Activated T-helper 17 cell treated with anti-CD3 and anti-CD28 coated beads, Interleukin-2, amount 50 U/mL, for 72 hours (primary cell): ENCODE data around the gene ELOVL5. TPM values are rescaled to one million over a fixed set of nuclear protein-coding genes. Genes with fewer than 3 reads are reported as not detected.
A peak's percentile ranks its signal among the peaks of the same experiment; 100 is the strongest.

ENCODE experiments used
- ATAC-seq: fragments of 150-1000 bp; cut with Tn5 transposase; replicated peaks from 2 replicates; pipeline ENCODE4 v1.10.0; 2021; ENCODE audit warnings: mild to moderate bottlenecking, moderate library complexity
- H3K27ac Mint-ChIP-seq: one replicate; pipeline ENCODE4 v1.8.0; 2022; ENCODE audit warnings: mixed read lengths
- H3K27me3 Mint-ChIP-seq: one replicate; pipeline ENCODE4 v1.8.0; 2022; ENCODE audit warnings: mixed read lengths
- H3K36me3 Mint-ChIP-seq: one replicate; pipeline ENCODE4 v1.8.0; 2022; ENCODE audit warnings: low read depth, mild to moderate bottlenecking, mixed read lengths
- H3K4me1 Mint-ChIP-seq: one replicate; pipeline ENCODE4 v1.8.0; 2022; ENCODE audit warnings: mixed read lengths
- H3K4me3 Mint-ChIP-seq: one replicate; pipeline ENCODE4 v1.8.0; 2022; ENCODE audit warnings: mild to moderate bottlenecking, mixed read lengths
- H3K9me3 Mint-ChIP-seq: one replicate; pipeline ENCODE4 v1.8.0; 2022; ENCODE audit warnings: mixed read lengths
- total RNA-seq, 2 donors: library from RNA; stranded (reverse); gene quantifications; one replicate each; pipeline ENCODE4 v1.2.3, GENCODE V29; 2022

The ELOVL5 gene
- total RNA-seq, 2 donors from 2014 or later, result 91.9 to 127 TPM

DNA sequence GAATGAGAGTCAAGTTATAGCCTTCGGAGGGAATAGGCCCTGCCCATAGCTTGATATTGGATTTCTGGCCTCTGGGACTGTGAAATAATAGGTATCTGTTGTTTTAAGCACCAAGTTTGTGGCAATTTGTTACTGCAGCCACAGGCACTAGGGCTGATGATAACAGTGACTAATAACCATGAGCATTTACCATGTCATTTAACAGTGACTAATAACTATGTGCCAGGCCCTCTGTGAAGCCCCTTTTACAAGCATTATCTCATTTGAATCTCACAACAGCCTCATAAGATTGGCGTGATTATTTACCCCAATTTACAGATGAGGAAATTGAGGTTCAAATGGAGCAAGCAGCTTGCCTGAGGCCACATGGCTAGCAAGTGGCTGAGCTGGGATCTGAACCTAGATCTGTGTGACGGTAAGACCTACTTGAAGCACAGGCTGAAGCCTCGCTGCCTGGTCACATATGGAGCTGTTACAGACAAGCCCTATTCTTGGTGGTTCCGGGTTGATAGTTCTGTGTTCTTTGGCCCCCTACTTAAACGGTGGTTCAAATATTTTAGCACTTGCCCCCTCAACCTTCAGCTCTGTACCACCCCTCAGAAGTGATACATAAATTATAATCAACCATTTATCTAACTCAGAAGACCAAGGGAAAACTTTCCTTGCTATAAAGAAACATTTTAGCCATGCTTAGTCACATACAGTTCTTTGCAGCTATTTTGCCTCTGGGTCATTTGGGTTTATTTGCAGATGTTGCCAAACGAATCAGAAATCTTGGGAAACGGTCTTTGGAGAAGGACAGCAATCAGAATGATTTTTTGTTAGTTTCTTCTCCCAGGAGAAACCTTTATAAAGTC is 98.3 kb downstream of the ELOVL5 start:
- H3K9me3 Mint-ChIP-seq, result no peaks in the 10 kb centered on the region
- no peaks in the 10 kb centered on the region for H3K27me3 Mint-ChIP-seq
- H3K4me3 Mint-ChIP-seq, result no peak overlapping the region
- H3K36me3 Mint-ChIP-seq, result peaks cover 9% of the 10 kb centered on the region
- ATAC-seq, result no peak
- H3K4me1 Mint-ChIP-seq, result no peaks in the 10 kb centered on the region
- H3K27ac Mint-ChIP-seq, result no peak overlapping the region

DNA sequence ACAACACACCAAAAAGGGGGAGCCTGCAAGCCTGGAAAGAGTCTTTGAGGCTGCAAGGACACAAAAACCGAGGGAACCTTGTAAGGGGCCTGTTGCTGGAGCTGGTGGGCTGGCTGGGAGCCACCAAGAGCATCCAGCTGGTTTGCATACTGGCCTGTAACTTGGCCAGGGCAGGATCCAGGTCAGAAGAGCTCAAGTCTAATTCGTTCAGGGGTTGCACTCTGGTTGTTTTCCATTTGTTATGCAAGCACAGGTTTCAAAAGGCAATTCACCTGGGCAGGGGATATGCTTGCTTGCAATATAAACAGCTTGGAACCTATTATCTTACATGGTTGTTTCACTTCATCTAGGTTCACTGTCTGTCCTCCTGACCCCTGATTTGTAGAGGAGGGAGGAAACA is 101.8 kb downstream of the ELOVL5 start:
- H3K4me3 Mint-ChIP-seq, result no peak overlapping the region
- no peak overlapping the region for H3K27ac Mint-ChIP-seq
- no peaks in the 10 kb centered on the region for H3K9me3 Mint-ChIP-seq
- ATAC-seq, result no peak
- H3K27me3 Mint-ChIP-seq, result no peaks in the 10 kb centered on the region
- peaks cover 3% of the 10 kb centered on the region for H3K4me1 Mint-ChIP-seq
- no peaks in the 10 kb centered on the region for H3K36me3 Mint-ChIP-seq

DNA sequence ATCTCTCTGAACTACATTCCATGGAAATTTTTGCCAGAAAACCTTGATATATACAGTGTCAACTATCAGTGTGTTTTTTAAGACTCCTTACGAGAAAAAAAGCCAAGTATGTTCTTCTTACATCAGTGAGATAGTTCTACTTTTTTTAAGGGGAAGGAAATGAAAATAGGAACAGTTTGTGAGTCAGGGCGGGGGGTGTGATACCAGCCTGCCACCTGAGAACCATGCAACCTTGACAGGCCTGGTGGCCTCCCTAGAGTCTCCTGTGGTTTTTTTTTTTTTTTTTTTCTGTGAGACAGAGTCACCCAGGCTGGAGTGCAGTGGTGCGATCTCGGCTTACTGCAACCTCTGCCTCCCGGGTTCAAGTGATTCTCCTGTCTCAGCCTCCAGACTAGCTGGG is 103.8 kb downstream of the ELOVL5 start:
- ATAC-seq, result peak; percentile 62
- no peak overlapping the region for H3K4me3 Mint-ChIP-seq
- no peaks in the 10 kb centered on the region for H3K36me3 Mint-ChIP-seq
- peaks cover 19% of the 10 kb centered on the region for H3K4me1 Mint-ChIP-seq
- H3K27ac Mint-ChIP-seq, result no peak overlapping the region
- no peaks in the 10 kb centered on the region for H3K27me3 Mint-ChIP-seq
- H3K9me3 Mint-ChIP-seq, result no peaks in the 10 kb centered on the region

DNA sequence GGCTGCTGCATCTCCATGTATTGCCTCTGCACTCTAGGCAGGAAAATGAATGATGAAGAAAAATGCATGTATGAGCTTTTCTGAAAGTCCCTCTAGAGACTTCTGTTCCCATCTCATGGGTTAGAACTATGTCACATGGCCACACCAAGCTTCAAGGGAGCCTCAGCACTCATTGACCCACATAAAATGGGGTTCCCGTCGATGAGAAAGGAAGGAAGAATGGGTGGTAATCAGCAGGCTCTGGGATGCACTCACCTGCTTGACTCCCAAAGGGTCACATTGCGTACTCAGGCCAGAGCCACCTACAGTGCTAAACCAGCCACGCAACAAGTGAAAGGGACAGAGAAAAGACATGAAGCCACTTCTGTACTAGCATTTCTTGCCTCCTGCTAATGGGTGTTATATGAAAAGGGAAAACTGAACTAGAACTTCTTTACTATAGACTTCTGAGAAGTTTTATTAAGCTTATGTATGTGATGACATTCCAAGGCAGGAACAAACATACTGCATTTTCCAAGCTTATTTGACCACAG is 104.3 kb downstream of the ELOVL5 start:
- H3K27me3 Mint-ChIP-seq, result no peaks in the 10 kb centered on the region
- no peaks in the 10 kb centered on the region for H3K36me3 Mint-ChIP-seq
- H3K9me3 Mint-ChIP-seq, result no peaks in the 10 kb centered on the region
- no peak overlapping the region for H3K27ac Mint-ChIP-seq
- peaks cover 22% of the 10 kb centered on the region for H3K4me1 Mint-ChIP-seq
- ATAC-seq, result no peak
- no peak overlapping the region for H3K4me3 Mint-ChIP-seq

DNA sequence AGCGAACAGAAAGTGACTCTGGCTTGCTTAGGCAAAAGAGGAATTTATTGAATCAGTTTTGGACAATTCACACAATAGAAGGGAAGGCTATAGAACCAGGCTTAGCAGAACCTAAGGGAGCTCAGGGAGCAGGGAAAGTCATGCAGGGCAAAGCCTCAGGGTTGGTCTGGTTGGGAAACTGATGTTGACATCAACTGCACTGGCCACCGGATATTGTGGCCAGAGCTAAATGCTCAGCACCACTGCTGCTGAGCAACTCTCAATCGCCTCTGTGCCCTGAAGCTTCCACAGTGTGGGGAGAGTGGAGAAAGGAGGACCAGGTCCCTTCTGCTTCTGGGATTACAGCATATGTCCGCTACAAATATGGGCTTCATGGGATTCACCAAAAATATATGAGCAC is 106.8 kb downstream of the ELOVL5 start:
- no peaks in the 10 kb centered on the region for H3K27me3 Mint-ChIP-seq
- peaks cover 30% of the 10 kb centered on the region for H3K4me1 Mint-ChIP-seq
- no peaks in the 10 kb centered on the region for H3K9me3 Mint-ChIP-seq
- H3K4me3 Mint-ChIP-seq, result no peak overlapping the region
- ATAC-seq, result no peak
- H3K27ac Mint-ChIP-seq, result peak overlapping the region; percentile 83
- H3K36me3 Mint-ChIP-seq, result no peaks in the 10 kb centered on the region

DNA sequence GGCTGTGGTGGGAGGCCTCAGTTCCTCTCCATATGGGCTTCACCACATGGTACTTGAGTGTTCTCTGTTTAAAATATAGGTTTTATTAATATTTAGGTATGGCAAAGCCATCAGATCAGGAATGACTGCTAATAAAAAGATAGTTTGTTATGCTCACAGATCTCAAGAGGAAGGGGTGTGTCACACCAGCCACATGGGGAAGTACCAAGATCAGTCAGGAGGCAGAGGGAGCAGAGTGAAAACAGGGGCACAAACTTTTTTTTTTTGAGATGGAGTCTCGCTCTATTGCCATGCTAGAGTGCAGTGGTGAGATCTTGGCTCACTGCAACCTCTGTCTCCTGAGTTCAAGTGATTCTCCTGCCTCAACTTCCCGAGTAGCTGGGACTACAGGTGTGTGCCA is 108.0 kb downstream of the ELOVL5 start:
- H3K27me3 Mint-ChIP-seq, result no peaks in the 10 kb centered on the region
- peak overlapping the region; percentile 83 for H3K27ac Mint-ChIP-seq
- no peaks in the 10 kb centered on the region for H3K36me3 Mint-ChIP-seq
- peak overlapping the region; percentile 39 for H3K4me3 Mint-ChIP-seq
- H3K9me3 Mint-ChIP-seq, result no peaks in the 10 kb centered on the region
- peaks cover 39% of the 10 kb centered on the region for H3K4me1 Mint-ChIP-seq
- ATAC-seq, result peak; percentile 54

DNA sequence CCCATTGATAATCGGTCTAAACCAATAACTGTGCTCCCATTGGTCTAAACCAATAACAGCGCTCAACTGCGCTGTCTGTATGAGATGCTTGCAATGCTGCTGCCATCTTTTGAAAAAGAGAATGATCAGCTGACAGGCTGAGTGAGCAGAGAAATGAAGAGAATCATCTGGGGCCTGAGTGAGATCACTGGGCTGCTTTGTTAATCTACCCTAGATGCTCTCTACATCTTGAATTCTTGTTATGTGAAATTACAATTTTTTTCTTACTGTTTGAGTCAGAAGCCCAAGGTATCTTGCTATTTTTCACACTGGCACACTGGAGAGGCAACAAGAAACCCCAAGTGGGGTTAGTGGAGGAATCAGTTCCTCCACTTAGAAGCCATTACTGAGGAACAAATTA is 108.6 kb downstream of the ELOVL5 start:
- Mint-ChIP-seq H3K27ac (peak overlapping the region; percentile 83), H3K27me3 (no peaks in the 10 kb centered on the region), H3K36me3 (no peaks in the 10 kb centered on the region), H3K9me3 (no peaks in the 10 kb centered on the region), H3K4me3 (peak overlapping the region; percentile 39), H3K4me1 (peaks cover 42% of the 10 kb centered on the region)
- ATAC-seq, result peak; percentile 48

DNA sequence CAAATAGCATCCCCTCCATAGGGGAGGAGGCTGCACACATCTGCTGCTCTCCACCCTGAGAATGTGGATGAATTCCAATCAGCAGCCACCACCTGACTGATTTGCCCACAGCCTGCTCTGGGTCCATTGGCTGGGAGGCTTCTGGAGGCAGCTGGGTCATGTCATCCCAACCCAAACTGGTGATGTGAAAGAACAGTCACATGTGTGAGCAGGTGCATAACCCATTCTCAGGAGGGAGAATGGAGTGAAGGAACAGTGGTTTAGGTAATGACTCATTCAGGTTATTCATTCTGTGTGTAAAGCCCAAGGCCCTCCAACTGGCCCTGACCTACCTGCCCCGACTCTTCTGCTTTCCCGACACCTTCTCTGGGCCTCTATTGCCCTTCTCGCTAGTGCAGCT is 109.2 kb downstream of the ELOVL5 start:
- ATAC-seq, result peak; percentile 68
- Mint-ChIP-seq H3K4me1 (peaks cover 42% of the 10 kb centered on the region), H3K4me3 (peak overlapping the region; percentile 39), H3K27ac (peak overlapping the region; percentile 83), H3K27me3 (no peaks in the 10 kb centered on the region), H3K36me3 (no peaks in the 10 kb centered on the region), H3K9me3 (no peaks in the 10 kb centered on the region)

DNA sequence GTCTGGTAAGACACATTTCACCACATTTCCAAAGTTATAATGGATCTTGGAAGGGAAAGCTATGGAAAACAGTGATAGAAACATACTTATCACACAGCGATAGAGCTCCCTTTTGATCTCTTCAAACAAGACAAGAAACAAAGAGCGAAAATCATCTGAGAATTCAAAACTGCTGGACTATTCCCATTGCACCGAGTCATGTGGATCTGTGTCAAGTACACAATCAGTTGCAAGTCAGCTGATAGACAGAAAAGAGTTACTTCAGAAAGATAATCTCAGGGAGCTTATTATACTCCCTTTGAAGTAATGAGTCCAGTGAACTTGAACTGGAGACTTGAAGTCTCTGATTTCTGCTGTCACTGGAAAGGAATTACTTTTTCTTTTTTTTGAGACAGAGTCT is 110.4 kb downstream of the ELOVL5 start:
- H3K4me3 Mint-ChIP-seq, result no peak overlapping the region
- no peaks in the 10 kb centered on the region for H3K9me3 Mint-ChIP-seq
- H3K4me1 Mint-ChIP-seq, result peaks cover 42% of the 10 kb centered on the region
- H3K36me3 Mint-ChIP-seq, result no peaks in the 10 kb centered on the region
- H3K27me3 Mint-ChIP-seq, result no peaks in the 10 kb centered on the region
- H3K27ac Mint-ChIP-seq, result peak overlapping the region; percentile 2
- ATAC-seq, result no peak

DNA sequence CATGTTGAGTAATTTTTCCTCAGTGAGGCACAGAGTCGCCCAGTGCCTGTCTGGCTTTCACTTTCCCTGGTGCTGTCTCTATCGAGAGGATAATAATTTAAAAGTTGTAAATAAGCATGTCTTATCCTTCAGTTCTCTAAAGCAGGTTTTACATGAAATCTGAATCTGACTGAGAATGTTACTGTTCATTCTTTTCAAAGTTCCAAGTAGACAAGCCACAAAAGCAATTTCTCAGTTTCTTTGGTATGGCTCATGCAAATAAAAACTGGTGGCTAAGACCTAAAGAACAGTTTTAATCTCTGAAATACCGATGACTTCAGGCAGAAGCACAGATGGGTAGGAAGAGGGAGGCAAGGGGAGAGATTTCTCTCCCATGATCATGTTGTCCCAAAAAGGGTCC is 112.5 kb downstream of the ELOVL5 start:
- H3K9me3 Mint-ChIP-seq, result no peaks in the 10 kb centered on the region
- H3K27me3 Mint-ChIP-seq, result no peaks in the 10 kb centered on the region
- H3K4me3 Mint-ChIP-seq, result peak overlapping the region; percentile 74
- no peaks in the 10 kb centered on the region for H3K36me3 Mint-ChIP-seq
- peaks cover 41% of the 10 kb centered on the region for H3K4me1 Mint-ChIP-seq
- peak; percentile 50 for ATAC-seq
- peak overlapping the region; percentile 67 for H3K27ac Mint-ChIP-seq

DNA sequence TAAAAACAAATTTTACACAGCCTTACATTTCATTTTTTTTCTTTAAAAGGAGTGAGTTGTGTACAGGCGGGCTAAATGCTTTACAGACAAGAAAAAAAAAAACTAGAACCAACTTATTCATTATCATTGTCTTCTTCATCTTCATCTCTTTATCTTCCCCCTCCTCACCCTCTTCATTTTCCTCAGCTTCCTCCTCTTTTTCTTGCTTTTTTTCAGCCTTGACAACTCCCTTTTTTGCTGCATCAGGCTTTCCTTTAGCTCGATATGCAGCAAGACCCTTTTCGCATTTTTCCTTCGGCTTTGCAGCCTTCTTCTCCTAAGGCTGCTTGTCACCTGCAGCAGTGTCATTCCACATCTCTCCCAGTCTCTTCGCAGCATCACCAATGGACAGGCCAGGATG is 113.2 kb downstream of the ELOVL5 start:
- ATAC-seq, result no peak
- Mint-ChIP-seq H3K27ac (peak overlapping the region; percentile 67), H3K36me3 (no peaks in the 10 kb centered on the region), H3K27me3 (no peaks in the 10 kb centered on the region), H3K4me1 (peaks cover 39% of the 10 kb centered on the region), H3K4me3 (peak overlapping the region; percentile 74), H3K9me3 (no peaks in the 10 kb centered on the region)

DNA sequence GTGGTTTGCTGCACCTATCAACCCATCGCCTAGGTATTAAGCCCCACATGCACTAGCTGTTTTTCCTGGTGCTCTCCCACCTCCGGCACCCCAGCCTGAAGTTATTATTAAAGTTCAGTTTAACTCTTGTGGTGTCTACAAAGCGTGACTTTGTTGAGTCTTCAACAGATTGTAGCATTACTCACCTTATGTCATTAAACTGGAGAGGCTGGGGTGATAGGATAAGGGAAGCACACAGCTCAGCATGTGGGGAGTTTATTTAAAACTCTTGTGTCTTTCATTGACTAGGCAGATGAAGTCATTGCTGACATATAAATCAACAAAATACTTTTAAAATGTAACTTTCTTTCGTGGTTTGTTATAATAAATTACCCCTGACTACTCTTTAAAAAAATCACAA is 115.4 kb downstream of the ELOVL5 start:
- ATAC-seq, result no peak
- Mint-ChIP-seq H3K4me3 (no peak overlapping the region), H3K27ac (no peak overlapping the region), H3K9me3 (no peaks in the 10 kb centered on the region), H3K4me1 (peaks cover 27% of the 10 kb centered on the region), H3K36me3 (no peaks in the 10 kb centered on the region), H3K27me3 (no peaks in the 10 kb centered on the region)

DNA sequence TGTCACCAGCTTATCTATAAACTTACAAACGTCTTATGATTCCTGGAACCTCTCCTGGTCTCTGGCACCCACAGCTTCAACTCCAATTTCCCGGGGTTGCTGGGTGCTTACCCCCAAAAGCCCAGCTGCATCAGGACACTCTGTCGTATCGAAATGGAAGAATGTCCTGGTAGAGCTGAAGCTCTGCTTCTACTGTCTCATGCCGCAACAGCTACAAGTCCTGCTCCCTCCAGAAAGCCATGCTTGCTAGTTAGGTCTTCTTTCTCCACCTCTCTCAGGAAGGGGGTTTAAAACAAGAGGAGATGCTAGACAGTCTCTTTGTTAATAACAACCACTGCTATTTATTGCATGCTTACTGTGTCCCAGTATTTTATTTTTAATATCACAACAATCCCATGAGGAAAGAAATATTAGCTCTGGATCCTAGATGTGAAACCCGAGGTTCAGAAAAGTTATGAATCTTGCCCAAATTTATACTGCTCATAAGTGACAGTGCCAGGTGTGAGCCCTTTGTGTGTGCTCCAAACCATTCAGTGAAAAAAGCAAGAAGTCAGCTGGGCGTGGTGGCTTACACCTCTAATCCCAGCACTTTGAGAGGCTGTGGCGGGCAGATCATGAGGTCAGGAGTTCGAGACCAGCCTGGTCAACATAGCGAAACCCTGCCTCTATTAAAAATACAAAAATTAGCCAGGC is 117.8 kb downstream of the ELOVL5 start:
- H3K36me3 Mint-ChIP-seq, result no peaks in the 10 kb centered on the region
- H3K9me3 Mint-ChIP-seq, result no peaks in the 10 kb centered on the region
- no peak for ATAC-seq
- peaks cover 16% of the 10 kb centered on the region for H3K4me1 Mint-ChIP-seq
- no peaks in the 10 kb centered on the region for H3K27me3 Mint-ChIP-seq
- peak overlapping the region; percentile 52 for H3K4me3 Mint-ChIP-seq
- H3K27ac Mint-ChIP-seq, result peak overlapping the region; percentile 88

DNA sequence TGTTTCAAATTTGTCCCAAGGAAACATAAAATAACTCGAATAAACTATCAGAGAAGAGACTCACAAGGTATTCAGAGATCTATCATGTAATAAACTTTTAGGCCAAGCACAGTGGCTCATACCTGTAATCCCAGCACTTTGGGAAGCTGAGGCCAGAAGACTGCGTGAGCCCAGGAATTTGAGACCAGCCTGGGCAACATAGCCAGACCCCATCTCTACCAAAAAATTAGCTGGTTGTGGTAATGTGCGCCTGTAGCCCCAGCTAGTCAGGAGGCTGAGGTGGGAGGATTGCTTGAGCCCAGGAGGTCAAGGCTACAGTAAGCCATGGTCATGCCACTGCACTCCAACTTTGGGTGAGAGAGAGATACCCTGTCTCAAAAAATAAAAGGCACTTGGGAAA is 120.9 kb downstream of the ELOVL5 start:
- Mint-ChIP-seq H3K36me3 (no peaks in the 10 kb centered on the region), H3K27ac (no peak overlapping the region), H3K27me3 (no peaks in the 10 kb centered on the region), H3K4me3 (no peak overlapping the region), H3K4me1 (peaks cover 11% of the 10 kb centered on the region), H3K9me3 (no peaks in the 10 kb centered on the region)
- no peak for ATAC-seq

DNA sequence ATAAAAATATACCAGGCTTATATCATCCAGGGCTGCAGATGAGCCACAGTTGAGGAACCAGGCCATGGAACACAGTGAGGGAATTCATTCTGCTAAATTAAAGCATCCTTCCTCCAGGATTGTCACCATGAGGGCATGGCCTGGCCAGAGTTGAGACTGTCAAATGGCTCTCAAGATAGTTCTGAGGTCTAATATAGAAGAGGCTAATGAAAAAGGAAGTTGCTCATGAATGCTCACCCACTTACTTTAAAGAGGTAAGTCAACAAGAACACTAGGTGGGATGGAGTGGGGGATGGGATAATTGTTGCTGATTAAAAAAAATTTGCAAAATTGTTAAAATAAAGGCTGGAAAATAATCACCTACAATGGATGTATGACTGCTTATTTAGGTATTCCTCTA is 128.1 kb downstream of the ELOVL5 start:
- Mint-ChIP-seq H3K36me3 (no peaks in the 10 kb centered on the region), H3K4me1 (no peaks in the 10 kb centered on the region), H3K9me3 (no peaks in the 10 kb centered on the region), H3K27ac (no peak overlapping the region), H3K4me3 (no peak overlapping the region), H3K27me3 (no peaks in the 10 kb centered on the region)
- no peak for ATAC-seq
